ENCODE measurements around the gene CHN2.

DNA sequence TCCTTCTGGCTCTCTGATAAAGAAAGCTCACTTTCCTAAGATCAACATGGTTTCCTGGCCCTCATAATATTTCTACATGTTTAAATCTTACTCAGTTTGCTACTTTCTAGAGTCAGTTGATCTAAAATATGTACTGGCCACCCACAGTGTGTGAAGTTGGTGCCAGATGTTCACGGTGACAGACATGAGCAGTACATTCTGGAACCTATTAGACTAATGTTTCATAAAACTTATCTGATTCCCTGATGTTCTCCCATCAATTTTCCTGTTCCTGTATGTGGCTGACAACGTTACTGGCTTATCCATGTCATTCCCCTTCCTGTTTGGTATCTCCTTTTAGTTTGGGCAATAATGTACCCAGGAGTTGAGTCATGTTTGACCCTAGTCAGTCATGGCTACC is 34.5 kb upstream of the CHN2 start:
- TF ChIP-seq, protein P1, sequence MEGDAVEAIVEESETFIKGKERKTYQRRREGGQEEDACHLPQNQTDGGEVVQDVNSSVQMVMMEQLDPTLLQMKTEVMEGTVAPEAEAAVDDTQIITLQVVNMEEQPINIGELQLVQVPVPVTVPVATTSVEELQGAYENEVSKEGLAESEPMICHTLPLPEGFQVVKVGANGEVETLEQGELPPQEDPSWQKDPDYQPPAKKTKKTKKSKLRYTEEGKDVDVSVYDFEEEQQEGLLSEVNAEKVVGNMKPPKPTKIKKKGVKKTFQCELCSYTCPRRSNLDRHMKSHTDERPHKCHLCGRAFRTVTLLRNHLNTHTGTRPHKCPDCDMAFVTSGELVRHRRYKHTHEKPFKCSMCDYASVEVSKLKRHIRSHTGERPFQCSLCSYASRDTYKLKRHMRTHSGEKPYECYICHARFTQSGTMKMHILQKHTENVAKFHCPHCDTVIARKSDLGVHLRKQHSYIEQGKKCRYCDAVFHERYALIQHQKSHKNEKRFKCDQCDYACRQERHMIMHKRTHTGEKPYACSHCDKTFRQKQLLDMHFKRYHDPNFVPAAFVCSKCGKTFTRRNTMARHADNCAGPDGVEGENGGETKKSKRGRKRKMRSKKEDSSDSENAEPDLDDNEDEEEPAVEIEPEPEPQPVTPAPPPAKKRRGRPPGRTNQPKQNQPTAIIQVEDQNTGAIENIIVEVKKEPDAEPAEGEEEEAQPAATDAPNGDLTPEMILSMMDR (IDR thresholded peaks at IDR 0.05 in 2 of 3, conservative IDR thresholded peaks at IDR 0.05 in 1 of 3; ENCODE audit: borderline replicate concordance in 1 of 3, insufficient read depth in 1 of 3, low read depth in 2 of 3, low read length in 2 of 3) = no peak
- no peak for TF ChIP-seq POLR2A (IDR thresholded peaks at IDR 0.05; ENCODE audit: borderline replicate concordance, extremely low read depth, insufficient read depth, insufficient read length)
- no peak for TF ChIP-seq JUND (IDR thresholded peaks at IDR 0.05)
- TF ChIP-seq SIN3A (IDR thresholded peaks at IDR 0.05; ENCODE audit: low read depth) = no peak
- TF ChIP-seq EGR1 (IDR thresholded peaks at IDR 0.05; ENCODE audit: low read depth) = no peak
- TF ChIP-seq, protein P2, sequence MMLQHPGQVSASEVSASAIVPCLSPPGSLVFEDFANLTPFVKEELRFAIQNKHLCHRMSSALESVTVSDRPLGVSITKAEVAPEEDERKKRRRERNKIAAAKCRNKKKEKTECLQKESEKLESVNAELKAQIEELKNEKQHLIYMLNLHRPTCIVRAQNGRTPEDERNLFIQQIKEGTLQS (IDR thresholded peaks at IDR 0.05) = no peak
- TF ChIP-seq, protein P3, sequence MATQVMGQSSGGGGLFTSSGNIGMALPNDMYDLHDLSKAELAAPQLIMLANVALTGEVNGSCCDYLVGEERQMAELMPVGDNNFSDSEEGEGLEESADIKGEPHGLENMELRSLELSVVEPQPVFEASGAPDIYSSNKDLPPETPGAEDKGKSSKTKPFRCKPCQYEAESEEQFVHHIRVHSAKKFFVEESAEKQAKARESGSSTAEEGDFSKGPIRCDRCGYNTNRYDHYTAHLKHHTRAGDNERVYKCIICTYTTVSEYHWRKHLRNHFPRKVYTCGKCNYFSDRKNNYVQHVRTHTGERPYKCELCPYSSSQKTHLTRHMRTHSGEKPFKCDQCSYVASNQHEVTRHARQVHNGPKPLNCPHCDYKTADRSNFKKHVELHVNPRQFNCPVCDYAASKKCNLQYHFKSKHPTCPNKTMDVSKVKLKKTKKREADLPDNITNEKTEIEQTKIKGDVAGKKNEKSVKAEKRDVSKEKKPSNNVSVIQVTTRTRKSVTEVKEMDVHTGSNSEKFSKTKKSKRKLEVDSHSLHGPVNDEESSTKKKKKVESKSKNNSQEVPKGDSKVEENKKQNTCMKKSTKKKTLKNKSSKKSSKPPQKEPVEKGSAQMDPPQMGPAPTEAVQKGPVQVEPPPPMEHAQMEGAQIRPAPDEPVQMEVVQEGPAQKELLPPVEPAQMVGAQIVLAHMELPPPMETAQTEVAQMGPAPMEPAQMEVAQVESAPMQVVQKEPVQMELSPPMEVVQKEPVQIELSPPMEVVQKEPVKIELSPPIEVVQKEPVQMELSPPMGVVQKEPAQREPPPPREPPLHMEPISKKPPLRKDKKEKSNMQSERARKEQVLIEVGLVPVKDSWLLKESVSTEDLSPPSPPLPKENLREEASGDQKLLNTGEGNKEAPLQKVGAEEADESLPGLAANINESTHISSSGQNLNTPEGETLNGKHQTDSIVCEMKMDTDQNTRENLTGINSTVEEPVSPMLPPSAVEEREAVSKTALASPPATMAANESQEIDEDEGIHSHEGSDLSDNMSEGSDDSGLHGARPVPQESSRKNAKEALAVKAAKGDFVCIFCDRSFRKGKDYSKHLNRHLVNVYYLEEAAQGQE (IDR thresholded peaks at IDR 0.05; ENCODE audit: low read depth) = no peak
- no peak for TF ChIP-seq ZNF274 (IDR thresholded peaks at IDR 0.05; ENCODE audit: low read depth, low read length)

All from HCT116 (cell line).